CD4-positive, alpha-beta T cell treated with Interleukin-6 for 4 hours (primary cell): ENCODE data around the gene SMARCB1.

Experiments used
- DNase-seq: peaks from one replicate; pipeline ENCODE4 v3.0.0-alpha.2; 2020; ENCODE audit warnings: mixed read lengths

The SMARCB1 gene

DNA sequence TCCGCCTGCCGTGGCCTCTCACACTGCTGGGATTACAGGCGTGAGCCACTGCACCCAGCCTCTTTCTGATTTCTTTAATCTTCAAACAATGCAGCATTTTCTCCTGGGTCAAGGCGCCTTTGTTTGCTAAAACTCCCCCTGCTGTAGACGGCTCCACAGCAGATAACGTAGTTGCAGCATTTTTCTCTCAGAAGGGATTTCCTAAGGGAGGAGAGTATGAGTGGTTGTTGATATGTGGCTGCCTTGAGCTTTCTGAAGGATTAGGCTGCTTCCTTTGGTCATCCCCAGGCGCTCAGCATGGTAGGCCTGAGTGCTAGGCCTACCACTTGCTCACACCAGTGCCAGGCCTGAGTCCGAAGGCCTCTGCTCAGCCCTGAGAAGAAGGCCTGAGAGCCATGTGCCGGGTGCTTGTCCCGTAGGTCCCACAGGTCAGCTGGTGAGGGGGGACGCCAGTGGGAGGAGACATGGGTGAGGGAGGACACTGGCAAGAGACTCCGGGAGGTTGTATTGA is 18.1 kb downstream of the SMARCB1 start:
- DNase-seq, result no peak

- no peak for DNase-seq
Measured at GRCh38 chr22:23806837-23807236, 20.1 kb downstream of the SMARCB1 start.

GRCh38 chr22:23812378-23812777 is 25.6 kb downstream of the SMARCB1 start:
- no peak for DNase-seq

DNA sequence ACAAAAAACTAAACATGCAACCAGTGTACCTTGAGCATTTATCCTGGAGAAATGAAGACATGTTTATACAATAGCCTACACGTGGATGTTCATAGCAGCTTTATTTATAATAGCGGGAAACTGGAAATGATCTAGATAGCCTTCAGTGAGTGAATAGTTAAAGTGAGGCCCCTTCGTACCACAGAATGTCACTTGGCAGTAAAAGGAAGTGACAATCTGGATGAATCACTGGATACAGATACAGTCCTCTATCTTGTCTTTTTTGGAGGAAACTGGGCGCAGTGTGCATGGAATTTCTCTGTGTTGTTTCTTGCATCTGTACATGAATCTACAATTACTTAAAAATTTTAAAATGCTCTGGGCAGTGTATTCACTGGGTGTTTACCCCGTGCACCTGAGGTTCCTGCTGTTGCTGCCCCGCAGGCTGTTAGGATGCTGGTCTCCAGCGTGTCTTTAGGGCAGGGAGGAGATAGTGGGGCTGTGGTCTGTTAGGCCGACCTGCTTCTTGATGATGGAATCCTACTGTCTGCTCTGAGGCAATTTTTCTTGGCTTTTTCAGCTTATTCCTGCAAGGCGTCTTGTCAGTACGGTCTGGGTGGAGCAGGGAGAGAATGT is 28.9 kb downstream of the SMARCB1 start:
- DNase-seq, result no peak

DNA sequence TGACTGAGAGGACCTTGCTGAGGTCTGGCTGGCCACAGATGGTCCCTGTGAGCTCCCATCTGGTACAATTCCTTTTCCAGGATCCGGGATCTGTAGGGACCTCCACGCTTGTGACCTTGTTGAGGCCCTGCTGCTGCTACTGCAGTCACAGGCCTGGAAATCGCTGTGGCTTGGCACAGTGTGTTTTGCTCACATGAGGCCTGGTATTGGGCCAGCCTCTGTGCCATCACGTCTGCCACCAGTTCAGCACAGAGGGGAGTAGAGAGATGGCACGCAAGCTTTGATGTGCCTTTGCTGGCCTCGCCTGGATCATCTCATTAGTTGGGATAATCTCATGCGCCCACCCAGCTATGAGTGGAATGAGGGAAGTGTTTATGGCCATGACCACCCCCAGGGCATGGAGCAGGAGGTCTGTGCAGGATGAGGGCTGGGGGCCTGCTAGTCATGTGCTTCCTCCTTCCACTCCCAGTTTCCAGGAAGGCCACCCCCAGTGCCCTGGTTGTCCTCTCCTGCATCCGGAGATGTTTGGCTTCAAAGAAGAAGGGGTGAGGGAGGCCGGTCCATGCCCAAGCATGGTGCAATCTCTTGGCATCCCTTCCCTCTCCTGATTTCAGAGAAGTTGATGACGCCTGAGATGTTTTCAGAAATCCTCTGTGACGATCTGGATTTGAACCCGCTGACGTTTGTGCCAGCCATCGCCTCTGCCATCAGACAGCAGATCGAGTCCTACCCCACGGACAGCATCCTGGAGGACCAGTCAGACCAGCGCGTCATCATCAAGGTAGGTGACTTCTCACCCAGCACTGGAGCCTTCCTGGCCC is 29.6 kb downstream of the SMARCB1 start:
- no peak for DNase-seq

GRCh38 chr22:23817146-23817545 is 30.4 kb downstream of the SMARCB1 start:
- no peak for DNase-seq

GRCh38 chr22:23818541-23818940 is 31.8 kb downstream of the SMARCB1 start:
- DNase-seq, result no peak

- DNase-seq, result no peak
Measured at GRCh38 chr22:23820748-23821211, 34.0 kb downstream of the SMARCB1 start.

DNA sequence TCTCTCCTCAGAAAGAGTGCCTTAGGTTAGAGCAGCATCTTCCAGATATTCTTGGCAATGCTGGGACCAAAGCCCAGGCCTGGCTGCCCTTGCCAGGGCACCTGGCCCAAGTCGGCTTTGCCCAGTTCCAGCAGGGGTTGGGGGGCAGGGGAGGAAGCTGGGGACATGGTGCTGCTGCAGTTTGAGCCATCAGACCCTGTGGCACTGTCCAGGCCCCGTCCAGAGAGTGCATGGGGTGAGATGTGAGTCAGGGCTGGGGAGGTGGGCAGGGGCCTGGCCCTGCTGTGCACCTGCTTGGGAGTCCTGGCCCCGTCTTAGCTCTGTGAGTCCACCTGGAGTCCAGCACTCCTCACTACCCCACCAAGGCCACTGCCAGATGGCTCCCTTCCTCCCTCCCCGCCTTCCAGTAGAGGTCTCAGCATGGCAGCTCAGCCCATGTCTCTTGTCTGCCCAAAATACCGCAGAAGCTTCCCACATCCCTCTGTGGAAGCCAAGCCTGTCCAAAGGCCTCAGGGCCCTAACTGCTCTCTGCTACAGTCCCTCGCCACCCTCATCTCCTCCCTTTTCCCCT is 35.4 kb downstream of the SMARCB1 start:
- DNase-seq, result no peak

GRCh38 chr22:23823331-23823791 is 36.6 kb downstream of the SMARCB1 start:
- DNase-seq, result no peak

- DNase-seq, result no peak
Measured at GRCh38 chr22:23824476-23825245, 37.9 kb downstream of the SMARCB1 start.

DNA sequence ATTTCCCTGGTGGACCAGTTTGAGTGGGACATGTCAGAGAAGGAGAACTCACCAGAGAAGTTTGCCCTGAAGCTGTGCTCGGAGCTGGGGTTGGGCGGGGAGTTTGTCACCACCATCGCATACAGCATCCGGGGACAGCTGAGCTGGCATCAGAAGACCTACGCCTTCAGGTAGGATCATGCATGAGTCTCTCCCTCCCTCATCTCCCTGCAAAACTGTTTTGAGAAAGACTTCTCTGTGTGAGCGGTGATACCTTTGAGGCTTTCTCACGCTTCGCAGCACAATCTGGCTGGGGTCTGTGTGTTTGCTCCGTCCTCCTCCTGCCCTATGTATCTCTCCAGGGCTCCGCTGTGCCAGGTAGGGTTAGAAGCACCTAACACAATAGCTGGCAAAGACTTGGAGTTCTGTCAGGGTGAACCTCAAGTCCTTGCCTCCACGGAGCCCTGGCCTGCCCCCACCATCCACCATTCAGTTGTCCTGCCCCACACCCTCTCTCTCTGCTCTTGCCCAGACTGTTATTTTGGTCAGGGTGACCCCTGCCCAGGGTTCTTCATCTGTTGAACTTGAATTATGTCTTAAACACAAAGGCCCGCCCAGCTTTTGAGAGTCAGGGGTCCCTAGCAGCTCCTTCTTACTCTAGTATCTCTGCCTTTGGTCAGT is 38.6 kb downstream of the SMARCB1 start:
- no peak for DNase-seq

- no peak for DNase-seq
Measured at GRCh38 chr22:23826510-23827350, 40.0 kb downstream of the SMARCB1 start.

- DNase-seq, result no peak
Measured at GRCh38 chr22:23827351-23827995, 40.7 kb downstream of the SMARCB1 start.

DNA sequence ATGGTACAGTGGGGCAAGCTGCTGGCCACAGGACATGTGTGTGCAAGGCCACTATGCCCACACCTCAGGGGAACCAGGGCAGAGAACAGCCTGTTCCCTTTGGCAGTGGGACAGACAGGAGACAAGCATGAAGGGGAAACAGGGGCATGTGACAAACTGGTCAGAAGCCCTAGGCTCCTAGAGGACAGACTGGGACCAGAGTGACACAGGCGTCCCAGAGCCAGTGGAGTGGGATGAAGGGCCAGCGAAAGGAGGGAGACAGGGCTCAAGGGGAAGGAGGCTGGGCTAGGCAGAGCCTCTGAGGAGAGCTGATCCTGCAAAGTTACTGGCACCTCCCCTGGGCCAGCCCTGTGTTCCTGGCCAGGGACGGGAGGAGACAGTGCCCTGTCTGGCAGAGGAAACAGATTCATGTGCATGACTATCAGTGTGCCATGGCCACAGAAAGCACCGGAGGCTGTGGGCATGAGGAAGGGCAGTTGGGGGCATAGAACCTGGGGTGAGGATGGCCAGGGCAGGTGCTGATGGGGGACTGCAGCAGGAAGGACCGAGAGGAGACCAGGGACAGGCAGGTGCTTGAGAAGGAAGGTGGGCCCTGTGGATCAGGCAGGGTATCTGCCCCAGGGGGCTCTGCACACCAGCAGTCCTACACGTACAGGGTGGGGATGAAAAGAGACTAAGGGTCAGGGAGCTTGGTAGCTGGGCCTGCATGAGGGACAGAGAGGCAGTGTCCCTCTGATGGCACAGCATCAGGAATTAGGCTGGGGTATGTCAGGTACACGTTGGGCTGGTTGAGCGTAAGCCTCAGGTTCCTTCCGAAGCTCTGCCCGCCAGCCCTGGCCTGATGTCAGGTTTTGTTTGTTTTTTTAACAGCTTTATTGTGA is 42.3 kb downstream of the SMARCB1 start:
- DNase-seq, result no peak

- DNase-seq, result no peak
Measured at GRCh38 chr22:23829845-23830372, 43.1 kb downstream of the SMARCB1 start.

- no peak for DNase-seq
Measured at GRCh38 chr22:23831261-23831660, 44.5 kb downstream of the SMARCB1 start.

- no peak for DNase-seq
Measured at GRCh38 chr22:23831781-23832180, 45.0 kb downstream of the SMARCB1 start.

GRCh38 chr22:23832226-23833016 is 45.7 kb downstream of the SMARCB1 start:
- no peak for DNase-seq
